Activated naive CD8-positive, alpha-beta T cell treated with anti-CD3 and anti-CD28 coated beads, Interleukin-2, amount 50 U/mL, for 16 hours (primary cell): ENCODE data around the gene BLM.
"Not testable (repeated sequence)": the region's sequence is repeated elsewhere in the genome, so short reads cannot be mapped to it uniquely, and the experiment has no call there.

Experiments
- DNase-seq: peaks from one replicate; pipeline ENCODE4 v3.0.0-alpha.2; 2020; ENCODE audit warnings: low read depth, low spot score

Gene BLM

DNA sequence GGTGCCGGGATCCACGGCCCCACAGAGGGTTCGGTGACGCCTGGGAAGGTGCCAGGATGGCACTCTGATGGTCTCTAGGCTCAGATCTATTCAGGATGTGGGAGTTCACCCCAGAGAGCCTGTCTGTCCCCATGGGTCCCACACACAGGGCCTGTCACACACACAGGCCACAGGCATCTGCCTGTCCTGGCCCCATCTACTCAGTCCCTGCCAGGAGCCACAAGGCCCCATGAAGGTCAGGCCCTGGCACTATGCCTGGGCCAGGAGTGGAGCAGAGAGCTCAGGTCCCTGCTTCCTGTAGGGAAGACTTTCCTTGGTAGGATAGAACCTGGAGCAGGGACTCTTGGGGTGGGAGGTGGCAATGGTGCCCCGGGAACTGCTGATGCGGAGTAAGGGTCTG lies 102.2 kb downstream of the BLM start:
- DNase-seq, result no peak

DNA sequence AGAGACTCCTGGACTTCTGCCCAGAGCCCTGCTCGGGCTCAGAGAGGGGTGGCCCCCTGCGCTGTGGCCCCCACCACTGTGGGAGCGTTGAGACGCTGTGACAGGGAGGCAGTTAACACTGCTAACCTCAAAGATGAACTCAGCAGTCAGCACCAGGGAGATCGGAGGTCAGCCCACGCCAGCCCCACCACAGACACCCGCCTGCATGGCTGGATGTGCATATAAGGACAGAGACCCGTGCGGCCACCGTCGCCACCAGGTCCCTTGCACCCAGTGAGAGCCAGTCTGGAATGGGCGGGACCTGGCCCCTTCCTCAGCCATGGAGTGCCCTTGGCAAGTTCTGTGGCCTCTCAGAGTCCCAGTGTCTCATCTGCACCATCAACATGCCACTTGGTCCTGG lies 102.7 kb downstream of the BLM start:
- DNase-seq, result no peak

DNA sequence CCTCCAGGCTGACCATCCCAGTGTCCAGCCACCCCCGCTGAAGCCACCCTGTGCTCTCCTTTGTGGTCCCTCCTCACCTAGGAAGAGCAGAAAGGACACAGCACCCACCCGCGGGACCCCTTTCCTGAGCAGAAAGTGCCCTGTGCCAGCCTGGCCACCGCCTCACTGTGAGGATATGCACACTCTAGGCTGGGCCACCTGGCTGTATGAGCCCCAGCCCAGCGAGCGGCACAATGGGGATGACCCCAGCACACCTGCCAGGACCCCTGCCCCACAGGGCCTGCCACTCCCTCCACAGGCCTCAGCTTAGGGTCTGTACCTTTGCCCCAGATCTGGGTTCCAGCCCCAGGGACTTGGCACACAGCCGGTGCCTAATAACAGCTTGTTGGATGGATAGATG lies 103.3 kb downstream of the BLM start:
- DNase-seq, result no peak

DNA sequence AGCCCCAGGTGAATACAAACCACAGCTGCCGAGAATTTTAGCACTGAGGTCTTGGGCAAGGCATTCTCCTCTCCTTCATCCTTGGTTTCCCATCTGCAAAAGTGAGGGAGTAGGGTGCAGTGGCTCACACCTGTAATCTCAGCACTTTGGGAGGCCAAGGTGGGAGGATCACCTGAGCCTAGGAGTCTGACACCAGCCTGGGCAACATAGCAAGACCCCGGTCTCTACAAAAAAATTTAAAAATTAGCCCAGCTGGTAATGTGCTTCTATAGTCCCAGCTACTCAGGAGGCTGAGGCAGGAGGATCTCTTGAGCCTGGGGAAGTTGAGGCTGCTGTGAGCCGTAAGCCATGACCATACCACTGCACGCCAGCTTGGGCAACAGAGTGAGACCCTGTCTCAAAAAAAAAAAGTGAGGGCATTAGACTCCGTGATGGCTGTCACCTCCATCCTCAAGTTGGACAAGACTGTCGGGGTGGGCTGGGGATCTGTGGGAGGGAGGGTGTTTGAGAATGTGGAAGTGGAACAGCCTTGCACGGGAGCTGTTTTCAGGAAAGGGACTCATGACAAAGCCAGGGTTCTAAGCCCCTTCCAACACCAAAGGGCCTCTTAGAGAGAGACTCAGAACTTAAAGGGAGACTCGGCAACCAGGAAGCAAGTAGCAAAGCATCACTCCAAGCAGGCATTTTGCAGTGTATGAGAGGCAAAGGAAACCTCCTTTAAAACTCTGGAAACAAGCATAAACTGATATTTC lies 105.2 kb downstream of the BLM start:
- no peak for DNase-seq

DNA sequence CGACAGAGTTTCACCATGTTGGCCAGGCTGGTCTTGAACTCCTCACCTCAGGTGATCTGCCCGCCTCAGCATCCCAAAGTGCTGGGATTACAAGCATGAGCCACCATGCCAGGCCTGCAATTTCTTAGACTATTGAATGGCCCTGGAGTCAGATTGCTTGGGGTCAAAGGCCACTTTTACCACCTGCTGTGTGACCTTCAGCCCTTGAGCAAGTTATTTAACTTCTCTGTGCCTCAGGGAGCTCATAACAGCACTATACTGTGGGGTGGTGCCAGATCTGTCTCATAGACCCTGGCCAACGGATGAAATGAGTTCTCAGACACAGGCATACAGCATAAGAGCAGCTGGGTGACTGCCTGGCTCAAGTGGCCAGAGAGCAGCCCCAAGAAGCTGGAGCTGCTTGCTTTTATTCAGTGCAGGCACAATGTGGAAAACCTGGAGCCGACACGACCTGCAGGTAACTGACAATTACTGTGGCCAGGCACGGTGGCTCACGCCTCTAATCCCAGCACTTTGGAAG lies 106.4 kb downstream of the BLM start:
- no peak for DNase-seq

DNA sequence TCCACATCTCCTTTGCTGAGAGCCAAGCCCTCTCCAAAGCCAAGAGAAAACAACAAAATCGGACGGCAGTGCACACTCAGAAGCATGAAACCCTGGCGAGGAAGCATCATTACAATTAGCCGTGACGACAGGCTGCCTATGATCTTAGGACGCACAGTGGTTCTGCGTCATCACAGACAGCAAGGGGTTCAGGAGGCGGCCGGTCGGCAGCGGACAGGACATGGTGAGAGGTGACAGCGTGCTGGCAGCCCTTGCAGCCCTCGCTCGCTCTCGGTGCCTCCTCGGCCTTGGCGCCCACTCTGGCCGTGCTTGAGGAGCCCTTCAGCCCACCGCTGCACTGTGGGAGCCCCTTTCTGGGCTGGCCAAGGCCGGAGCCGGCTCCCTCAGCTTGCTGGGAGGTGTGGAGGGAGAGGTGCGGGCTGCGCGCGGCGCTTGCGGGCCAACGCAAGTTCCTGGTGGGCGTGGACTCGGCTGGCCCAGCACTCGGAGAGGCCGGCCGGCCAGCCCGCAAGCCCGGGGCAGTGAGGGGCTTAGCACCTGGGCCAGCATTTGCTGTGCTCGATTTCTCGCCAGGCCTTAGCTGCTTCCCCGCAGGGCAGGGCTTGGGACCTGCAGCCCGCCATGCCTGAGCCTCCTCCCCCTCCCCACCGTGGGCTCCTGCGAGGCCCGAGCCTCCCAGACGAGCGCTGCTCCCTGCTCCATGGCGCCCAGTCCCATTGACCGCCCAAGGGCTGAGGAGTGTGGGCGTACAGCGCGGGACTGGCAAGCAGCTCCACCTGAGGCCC lies 108.2 kb downstream of the BLM start:
- DNase-seq, result not testable (repeated sequence)

DNA sequence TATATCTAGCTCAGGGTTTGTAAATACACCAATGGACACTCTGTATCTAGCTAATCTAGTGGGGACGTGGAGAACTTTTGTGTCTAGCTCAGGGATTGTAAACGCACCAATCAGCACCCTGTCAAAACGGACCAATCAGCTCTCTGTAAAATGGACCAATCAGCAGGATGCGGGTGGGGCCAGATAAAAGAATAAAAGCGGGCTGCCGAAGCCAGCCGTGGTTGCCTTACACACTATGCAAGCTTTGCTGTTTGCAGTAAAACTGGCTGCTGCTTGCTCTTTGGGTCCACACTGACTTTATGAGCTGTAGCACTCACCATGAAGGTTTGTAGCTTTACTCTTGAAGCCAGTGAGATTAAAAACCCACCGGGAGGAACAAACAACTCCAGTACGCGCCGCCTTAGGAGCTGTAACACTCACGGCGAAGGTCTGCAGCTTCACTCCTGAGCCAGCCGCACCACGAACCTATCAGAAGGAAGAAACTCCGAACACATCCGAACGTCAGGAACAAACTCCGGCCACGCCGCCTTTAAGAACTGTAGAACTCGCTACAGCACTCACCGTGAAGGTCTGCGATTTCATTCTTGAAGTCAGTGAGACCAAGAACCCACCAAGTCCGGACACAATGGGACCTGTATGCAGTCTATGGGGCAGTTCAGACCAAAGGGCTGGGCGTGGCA lies 109.2 kb downstream of the BLM start:
- DNase-seq, result not testable (repeated sequence)

DNA sequence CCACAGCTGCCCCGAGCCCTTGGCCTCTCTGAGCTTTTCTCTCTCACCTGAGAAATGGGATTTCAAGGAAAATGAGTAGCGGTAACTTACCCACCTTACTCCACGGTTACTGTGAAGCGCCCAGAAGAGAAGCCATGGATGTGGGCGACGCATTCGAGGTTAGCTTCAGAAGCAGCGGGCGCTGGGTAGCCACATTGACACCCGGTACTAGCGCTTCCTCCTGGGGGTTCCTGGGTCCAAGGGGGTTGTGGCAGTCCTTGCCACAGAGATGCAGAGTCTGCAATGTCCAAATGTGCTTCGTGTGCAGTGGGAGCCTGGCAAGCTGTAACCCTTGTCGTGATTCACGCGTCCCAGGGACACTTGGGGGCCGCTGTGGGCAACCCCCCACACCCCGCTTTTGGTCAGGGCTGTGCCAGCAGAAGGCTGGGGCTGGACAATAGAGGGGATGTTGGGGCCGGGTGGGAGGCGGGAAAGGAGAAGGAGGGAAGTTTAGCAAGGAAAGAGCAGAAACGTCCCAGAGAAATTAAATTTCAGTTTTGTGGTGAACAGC lies 109.8 kb downstream of the BLM start:
- no peak for DNase-seq

DNA sequence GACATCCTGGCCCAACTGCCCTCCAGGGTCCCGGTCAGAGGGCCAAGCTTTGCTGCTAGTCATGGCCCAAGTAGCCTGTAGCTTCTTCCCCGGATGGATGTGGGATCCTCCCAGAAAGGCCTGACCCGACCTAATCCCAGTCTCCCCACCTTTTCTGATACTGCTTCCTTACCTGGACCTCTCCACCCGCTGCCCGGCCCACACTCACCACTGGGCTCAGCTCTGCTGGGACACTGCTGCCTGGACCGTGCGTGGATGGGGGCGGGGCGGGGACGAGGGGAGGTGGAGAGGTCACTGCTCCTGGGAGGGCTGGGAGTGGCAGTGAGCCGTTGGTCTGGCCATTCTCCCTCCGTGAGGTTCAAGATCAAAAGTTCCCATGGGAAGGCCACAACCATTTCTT lies 111.0 kb downstream of the BLM start:
- no peak for DNase-seq

DNA sequence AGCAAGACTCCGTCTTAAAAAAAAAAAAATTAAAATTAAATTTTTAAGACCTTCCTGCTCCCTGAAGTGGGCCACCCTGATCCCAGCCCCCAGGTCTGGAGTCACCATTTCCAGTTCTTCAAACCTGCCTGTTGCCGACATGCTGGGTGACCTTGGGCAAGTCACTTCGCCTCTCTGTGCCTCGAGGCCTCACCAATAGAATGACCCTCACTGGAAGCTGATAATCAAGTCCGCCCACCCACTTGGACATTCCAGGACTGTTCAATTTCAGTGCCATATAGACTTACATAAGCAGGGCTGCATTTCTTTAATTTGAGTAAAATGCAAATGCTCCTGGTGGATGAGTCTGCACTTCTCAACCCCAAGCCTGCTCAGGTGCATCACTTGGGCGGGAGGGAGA lies 112.0 kb downstream of the BLM start:
- no peak for DNase-seq

DNA sequence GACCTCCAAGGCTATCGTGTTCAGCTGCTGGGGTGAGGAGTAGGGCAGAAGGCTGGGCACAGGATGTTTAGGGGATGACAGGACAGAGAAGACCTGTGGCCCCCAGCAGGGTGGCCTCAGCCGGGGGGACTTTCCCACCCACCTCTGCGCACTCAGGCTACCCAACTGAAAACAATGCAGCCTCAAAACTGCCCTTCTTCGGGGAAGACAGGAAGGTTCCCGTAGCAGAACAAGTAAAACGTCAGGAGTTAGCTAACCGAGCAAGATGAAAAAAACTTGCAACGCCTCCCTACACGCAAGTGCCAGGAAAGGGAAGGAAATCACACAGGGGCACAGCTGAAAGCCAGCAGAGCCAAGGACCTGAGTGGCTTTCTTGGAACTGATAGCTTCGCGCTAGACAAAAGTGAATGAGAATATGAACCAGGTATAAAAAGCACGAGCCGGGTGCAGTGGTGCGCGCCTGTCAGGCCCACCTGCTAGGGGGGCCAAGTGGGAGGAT lies 112.8 kb downstream of the BLM start:
- DNase-seq, result no peak

DNA sequence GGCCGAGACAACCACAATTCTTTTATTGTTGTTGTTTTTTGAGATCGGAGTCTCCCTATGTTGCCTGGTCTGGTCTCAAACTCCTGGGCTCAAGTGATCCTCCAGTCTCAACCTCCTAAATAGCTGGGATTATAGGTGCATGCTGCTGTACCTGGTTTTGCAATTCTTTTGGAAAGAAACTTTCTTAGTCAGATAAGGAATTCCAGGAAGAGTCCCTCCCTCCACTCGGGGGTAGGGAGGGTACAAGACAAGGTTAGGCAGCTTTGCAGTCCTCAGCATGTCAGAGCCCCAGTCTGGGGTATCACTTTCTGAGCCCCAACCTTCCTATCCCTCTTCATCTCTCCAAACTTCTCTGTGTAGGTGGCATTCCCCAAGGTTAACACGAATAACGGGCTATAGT lies 117.5 kb downstream of the BLM start:
- DNase-seq, result no peak

DNA sequence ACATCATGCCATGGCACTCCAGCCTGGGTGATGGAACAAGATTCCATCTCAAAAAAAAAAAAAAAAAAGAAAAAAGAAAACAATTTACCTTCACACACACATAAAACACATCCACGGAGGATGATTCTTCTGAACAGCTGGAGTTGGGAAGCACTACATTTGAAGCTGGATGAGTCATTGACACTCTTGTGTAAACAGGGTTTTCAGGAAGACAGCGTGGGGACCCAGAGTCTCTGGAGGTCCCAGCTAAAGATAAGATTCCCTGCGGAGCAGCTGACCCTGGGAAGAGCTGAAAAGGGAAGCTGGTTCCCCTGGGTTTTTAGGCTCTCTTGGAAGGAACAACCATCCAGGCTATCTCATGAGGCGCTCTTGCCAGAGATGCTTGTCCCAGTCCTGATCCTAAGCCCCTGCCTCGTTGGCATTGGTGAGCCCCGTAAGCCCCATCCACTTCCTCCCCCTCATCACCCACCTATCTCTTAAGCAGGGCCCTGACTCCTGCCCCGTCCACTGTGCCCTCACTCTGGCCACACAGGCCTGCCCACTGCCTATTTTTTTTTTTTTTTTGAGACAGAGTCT lies 119.2 kb downstream of the BLM start:
- no peak for DNase-seq

DNA sequence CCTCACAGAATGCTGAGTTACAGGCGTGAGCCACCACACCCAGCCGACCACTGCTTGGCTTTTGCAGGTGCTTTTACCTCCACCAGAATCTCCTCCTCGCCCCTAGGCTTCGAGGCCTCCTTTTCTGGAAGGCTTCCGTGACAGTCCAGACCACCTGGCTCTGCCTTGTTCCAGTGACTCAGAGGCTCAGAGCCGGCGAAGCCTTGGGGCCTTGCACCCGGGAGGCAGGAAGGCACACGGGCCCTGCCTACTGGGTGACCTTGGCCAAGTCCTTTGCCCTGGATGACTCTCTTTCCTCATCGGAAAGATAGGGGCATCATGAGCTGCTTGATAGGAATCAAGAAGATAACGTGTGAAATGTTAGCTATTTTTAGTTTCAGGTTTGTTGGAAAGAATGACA lies 119.9 kb downstream of the BLM start:
- no peak for DNase-seq

DNA sequence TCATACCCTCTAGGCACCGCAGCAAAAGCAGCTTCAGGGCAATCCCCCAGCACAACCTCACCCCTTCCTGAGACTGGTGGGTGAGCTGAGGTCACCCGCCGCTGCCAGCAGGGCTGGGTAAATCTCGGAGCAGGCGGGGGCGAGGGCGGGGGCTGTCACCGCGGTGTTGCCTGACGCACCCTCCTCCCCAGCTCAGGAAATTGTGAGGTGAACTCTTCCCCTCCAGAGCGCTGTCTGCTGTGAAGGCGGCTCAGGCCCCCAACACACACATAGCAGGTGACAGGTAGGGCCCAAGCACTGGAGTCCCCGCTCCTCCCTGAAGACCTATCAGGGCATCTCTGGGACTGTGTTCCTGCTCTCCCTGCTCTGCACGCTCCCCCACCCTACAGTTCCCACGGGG lies 121.0 kb downstream of the BLM start:
- DNase-seq, result peak; percentile 71

DNA sequence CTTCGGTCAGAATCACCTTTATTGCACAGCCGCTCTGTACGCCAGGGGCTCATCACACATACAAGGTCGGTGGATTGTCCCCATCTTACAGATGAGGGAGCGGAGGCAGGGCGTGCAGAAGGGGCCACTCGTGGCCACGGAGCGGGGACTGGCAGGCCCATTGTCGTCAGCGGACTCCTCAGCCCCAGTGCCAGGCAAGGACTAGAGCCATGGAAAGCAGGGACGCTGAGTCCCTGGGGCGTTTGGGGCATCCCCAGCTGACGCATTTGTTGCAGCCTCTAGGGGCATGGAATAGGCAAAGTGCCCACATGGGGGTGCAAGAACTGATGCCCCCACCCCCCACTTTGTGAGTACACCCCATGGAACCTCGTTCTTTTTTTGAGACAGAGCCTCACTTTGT lies 121.4 kb downstream of the BLM start:
- DNase-seq, result no peak

DNA sequence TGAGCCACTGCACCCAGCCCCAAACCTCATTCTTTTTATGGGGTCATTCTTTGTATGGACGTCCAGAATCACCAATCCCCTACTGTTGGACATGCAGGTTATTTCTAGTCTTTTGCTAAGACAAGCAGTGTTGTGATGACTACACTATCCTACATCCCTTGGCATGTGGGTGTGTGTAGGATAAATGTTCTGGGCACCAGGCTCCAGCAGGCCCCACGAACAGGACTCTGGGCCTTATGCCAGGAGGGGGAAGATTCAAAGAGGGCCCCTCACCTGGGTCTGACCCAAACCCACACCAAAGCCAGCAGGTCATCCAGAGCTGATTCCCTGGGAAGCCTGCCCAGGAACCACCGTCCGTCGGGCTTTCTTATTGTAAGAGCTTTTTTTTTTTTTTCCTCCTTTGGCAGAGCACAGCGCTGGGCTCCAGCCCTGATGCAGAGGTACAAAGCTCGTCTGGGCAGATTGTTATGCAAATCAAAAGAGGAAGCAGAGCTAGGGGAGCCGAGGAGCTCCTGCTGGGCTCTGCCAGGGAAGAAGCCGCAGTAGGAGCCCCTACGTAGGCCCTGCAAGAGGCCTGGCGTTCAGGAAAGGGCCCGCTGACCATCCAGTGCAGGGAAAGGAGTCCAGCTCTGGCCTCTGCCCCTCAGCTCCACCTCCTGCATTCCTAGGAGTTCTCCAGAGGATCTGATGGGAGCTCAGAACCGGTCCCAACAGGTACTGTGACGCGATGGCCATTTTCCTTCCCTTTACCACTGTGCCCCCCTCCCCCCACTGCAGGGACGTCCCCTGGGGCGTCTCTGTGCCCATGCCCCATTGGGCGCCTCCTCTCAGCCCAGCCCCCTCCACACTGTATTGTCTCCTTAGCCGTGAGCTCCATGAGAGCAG lies 122.3 kb downstream of the BLM start:
- DNase-seq, result no peak

DNA sequence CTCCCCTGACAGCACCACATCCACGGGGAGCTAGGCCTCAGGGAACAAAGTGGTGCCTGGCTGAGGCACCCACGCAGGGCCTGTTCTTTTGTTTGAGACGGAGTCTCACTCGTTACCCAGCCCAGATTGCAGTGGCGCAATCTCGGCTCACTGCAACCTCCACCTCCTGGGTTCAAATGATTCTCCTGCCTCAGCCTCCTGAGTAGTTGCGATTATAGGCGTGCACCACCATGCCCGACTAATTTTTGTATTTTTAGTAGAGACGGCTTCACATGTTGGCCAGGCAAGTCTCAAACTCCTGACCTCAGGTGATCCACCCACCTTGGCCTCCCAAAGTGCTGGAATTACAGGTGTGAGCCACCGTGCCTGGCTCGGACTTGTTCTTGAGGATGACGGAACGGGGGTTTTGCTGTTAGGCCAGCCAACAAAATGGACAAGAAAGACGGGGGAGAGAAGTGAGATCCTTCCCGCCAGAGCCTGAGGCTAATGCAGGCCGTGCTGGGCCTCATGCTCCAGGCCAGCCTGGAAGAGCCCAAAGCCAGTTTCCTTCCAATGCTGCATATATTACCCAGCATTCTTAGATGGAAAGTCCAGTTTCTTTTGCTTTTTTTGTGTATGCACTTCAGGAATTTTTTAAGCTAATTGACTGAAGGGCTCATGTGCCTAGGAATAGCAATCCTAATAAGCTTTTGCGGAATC lies 123.2 kb downstream of the BLM start:
- no peak for DNase-seq

DNA sequence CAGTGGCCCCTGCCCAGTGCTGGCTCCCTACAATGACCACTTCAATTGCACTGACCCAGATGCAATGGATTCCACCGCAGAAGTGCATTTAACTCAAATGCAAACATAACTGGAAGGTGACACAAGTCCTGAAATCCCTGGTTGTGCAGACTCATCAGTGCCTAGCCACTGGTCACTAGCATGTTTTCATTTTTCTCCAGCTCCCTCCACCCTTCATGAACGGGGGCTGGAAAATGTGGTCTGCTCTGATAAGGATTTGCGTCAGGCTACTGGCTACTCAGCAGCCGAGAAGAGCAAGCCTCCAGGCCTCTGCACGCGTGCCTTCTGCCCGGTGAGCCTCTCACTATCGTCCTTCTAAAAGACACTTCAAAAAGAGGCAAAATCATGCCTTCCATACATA lies 123.8 kb downstream of the BLM start:
- DNase-seq, result no peak

DNA sequence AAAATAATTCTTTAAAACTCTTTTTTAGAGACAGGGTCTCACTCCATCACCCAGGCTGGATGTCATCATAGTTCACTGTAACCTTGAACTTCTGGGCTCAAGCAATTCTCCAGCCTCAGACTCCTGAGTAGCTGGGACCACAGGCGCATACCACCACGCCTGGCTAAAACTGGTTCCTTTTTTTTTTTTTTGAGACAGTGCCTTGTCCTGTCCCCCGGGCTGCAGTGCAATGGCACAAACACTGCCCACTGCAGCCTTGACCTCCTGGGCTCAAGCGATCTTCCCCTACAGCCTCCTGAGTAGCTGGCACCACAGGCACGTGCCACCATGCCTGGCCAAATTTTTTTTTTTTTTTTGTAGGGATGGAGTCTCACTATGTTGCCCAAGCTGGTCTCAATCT lies 127.5 kb downstream of the BLM start:
- no peak for DNase-seq
